Measurements from ENCODE around the gene DHX34.

DNA sequence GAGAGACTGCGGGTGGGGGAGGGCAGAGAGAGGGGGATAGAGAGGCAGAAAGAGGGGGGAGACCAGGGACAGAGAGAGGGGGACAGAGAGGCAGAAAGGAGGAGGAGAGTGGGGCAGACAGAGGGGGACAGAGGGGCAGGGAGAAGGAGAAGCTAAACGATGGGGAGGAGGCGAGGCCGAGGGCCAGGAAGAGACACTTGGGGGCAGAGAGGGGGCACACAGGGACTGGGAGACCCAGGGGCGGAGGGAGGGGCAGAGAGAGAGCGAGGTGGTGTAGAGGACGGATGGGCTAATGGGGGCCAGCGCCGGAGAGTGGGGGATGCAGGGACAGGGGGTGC is 69.5 kb downstream of the DHX34 start:
- no peak for TF ChIP-seq CTCF (IDR thresholded peaks at IDR 0.05; ENCODE audit: low read length)
- no peak for TF ChIP-seq EZH2 (IDR thresholded peaks at IDR 0.05; ENCODE audit: borderline replicate concordance, low read length)

All from OCI-LY1 (cell line).